NCI-H1105 (cell line): ENCODE data around the gene GABRP.

Experiments used
- DNase-seq: peaks from one replicate; lab custom pipeline; 2025; lab: John Stamatoyannopoulos, UW

Gene GABRP

DNA sequence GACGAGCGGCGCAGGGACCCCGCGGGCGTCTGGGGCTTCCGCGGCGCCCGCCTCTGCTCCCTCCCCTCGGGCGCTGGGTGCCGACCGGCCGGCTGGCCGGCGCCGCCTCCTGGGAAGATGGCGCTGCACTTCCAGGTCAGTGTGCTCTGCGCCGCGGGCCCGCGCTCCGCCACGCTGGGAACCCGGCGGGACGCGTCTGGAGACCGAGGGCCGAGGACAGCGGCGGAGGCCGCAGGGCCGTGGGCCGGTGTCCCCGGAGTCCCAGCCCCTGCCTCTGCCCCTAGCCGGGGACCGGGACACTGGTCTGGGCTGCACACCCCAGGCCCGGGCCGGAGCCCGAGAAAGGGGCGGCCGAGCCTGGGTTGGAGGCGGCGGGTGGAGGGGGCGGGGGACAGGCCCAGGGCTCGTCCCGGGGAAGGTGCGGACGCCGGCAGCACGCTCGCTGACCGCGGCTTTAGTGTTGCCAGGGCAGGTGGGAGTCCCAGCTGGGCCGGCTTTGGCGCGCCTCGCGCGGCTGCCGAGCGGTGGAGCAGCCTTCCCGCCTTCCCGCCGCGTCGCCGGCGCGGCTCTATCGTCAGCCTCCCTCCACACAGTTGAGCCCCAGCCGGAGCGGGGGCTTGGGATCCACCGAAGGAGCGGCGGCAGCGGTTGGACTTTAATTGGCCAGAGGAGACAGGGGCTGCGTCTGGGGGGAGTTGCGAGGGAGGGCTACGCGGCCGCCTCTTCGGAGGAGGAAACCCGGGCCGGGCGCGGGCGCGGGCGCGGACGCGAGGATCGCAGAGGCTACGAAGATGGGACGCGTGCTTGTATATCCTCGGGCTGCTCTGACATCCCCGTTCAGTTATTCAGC is 78.6 kb downstream of the GABRP start, which contains the start of gene RANBP17:
TSS of gene RANBP17 (plus strand) at position 102 of the 850 bp plus-strand sequence.
- DNase-seq = no peak

GRCh38 chr5:170863646-170864045 is 80.1 kb downstream of the GABRP start:
- no peak for DNase-seq
